ENCODE results near the gene UCHL5.

DNA sequence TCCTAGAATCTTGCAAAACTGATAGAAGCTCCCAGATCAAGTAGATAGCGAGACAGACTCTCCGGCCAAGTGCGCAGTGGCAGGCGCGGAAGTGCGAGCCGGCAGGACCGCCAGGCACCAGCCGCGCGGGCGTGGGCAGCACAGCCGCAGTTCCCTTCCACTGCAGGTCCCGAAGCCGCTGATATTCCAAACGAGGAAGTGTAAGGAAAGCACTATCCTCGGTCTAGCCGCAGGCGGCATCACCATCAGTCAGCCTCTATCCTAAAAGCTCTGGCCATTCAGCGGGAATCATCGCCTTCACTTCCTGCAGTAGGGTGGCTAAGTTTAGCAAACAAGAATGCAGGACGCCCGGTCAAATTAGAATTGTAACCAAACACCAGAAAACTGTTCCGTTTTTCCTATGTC is 45.3 kb upstream of the UCHL5 start:
- TF ChIP-seq CTCF (IDR thresholded peaks at IDR 0.05) = no peak
- no peak for TF ChIP-seq ZFX (IDR thresholded peaks at IDR 0.05; ENCODE audit: borderline replicate concordance)
